ENCODE measurements around the gene FKBP9.

The FKBP9 gene

DNA sequence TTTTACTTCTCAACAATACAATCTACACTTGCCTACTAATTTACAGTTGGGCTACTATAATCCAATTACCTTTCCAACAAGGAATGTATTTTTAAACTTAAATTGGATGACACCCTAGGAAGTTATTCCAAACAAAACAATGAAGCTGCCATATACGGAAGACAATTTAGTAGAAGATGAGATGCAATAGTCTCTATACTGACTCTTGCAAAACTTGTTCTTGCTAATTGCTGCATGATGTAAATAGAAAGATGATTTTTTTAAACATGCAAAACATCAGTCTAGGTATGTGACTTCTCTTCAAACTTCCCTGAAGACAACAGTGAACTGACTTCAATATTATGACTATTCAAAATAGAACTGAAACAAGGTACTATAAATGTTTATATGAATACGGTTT, 87.7 kb downstream of the FKBP9 start:
- TF ChIP-seq, protein P1, sequence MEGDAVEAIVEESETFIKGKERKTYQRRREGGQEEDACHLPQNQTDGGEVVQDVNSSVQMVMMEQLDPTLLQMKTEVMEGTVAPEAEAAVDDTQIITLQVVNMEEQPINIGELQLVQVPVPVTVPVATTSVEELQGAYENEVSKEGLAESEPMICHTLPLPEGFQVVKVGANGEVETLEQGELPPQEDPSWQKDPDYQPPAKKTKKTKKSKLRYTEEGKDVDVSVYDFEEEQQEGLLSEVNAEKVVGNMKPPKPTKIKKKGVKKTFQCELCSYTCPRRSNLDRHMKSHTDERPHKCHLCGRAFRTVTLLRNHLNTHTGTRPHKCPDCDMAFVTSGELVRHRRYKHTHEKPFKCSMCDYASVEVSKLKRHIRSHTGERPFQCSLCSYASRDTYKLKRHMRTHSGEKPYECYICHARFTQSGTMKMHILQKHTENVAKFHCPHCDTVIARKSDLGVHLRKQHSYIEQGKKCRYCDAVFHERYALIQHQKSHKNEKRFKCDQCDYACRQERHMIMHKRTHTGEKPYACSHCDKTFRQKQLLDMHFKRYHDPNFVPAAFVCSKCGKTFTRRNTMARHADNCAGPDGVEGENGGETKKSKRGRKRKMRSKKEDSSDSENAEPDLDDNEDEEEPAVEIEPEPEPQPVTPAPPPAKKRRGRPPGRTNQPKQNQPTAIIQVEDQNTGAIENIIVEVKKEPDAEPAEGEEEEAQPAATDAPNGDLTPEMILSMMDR (IDR thresholded peaks at IDR 0.05; ENCODE audit: low read depth, low read length): no peak
- DNase-seq (ENCODE audit: extremely low read depth, low read depth): no peak

DNA sequence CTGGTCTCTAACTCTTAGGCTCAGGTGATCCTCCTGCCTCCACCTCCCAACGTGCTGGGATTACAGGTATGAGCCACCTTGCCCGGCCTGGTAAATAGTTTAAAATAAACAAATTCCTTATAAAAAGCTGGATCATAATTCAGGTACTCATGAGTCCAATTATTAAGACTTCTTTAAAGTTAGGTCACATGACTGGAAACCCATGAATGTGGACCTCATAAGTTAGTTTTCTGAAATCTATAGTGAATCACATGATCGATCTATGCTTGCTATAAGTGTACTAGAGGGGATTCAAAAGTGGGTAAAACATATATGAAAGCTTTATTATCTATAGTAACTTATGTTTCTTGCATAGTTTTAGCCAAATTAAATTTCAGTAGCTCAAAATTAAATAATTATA, 91.0 kb downstream of the FKBP9 start:
- no peak for DNase-seq (ENCODE audit: extremely low read depth, low read depth)
- TF ChIP-seq, protein P1 (IDR thresholded peaks at IDR 0.05; ENCODE audit: low read depth, low read length): no peak

DNA sequence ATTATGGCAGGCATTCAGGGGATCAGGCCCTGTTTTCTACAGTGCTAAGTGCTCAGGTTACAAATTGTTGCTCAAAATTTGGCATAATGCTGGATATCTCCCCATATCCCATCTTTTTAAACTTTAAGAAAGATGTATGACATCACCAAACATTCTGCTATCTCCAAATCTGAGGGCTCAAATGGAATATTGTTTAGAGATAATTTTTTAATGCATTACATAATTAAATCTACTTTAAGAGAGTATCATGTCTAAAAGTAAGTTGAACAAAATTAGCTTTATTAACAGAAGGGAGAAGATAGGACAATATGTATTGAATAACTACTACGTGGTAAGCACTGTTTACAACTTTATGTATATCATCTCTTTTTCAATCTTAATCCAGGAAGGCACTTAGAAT, 91.5 kb downstream of the FKBP9 start:
- TF ChIP-seq, protein P1 (IDR thresholded peaks at IDR 0.05; ENCODE audit: low read depth, low read length): no peak
- no peak for DNase-seq (ENCODE audit: extremely low read depth, low read depth)

DNA sequence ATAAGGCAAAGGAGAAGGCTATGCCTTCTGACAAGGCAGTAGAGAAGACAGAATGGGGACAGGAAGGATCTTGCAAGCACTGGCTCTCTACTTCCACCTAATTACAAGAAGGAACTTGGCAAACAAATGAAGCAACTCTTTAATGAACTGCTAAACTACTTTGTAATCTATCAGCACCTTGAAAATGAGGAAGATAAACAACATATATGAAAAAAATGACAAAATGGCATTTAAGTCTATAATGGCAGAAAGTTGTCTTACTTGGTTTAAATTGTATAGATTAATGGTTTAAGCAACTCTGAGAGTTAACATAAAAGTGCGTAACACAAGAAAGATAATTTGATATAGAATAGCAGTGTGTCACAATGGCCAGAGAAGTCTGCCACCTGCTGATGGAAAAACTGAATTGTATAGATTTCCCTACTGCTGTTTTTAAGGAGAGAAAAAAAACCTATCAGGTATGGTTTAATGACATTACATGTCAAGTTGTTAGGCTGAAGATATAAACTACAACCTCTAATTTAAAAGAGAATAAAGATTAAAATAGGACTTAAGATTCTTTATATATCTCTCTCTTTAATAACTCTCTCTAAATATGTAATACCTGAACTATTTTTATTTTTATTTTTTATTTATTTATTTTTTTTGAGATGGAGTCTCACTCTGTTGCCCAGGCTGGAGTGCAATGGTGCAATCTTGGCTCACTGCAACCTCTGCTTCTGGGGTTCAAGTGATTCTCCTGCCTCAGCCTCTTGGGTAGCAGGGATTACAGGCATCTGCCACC, 93.5 kb downstream of the FKBP9 start:
- DNase-seq (ENCODE audit: extremely low read depth, low read depth): no peak
- TF ChIP-seq, protein P1 (IDR thresholded peaks at IDR 0.05; ENCODE audit: low read depth, low read length): peak; percentile 60

DNA sequence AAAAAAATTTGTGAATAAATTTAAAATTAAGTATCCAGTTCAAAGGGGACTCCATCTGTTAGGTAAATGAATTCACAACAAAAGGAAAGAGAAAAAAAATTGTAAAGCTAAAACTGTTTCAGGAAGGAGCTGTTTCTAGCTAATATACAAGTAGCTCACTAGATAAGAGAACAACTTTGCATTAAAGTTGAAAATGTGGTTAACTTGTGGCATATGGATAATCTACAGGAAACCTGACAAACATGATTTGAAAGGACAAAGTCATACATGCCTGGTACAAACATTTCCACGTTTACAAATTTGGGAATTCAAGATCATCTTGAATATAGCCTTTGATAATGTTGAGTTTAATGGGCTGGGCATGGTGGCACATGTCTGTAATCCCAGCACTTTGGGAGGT, 96.5 kb downstream of the FKBP9 start:
- no peak for DNase-seq (ENCODE audit: extremely low read depth, low read depth)
- TF ChIP-seq, protein P1 (IDR thresholded peaks at IDR 0.05; ENCODE audit: low read depth, low read length): no peak

DNA sequence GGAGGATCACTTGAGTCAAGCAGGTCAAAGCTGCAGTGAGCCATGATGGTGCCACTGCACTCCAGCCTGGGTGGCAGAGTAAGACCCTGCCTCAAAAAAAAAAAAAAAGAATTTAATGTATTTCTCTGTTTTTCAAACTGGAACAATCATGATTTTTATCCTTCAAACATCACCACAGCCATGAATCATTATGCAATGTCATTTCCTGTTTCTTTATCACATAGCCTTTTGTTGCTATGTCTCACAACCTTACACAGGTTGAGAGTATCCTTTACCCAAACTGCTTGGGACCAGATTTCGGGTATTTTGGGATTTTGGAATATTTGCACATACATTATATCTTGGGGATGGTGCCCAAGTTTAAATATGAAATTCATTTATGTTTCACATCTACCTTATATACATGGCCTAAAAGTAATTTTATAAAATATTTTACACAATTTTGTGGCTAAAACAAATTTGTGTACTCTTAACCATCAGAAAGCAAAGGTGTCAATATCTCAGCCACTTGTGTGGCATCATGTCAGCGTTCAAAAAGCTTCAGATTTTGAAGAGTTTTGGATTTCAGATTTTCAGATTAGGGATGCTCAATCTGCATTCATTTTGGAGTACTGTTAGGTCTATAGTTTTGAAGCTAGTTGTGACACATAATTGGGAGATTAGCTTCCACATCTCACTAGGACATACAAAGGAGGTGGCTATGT, 97.2 kb downstream of the FKBP9 start:
- TF ChIP-seq, protein P1 (IDR thresholded peaks at IDR 0.05; ENCODE audit: low read depth, low read length): no peak
- no peak for DNase-seq (ENCODE audit: extremely low read depth, low read depth)

DNA sequence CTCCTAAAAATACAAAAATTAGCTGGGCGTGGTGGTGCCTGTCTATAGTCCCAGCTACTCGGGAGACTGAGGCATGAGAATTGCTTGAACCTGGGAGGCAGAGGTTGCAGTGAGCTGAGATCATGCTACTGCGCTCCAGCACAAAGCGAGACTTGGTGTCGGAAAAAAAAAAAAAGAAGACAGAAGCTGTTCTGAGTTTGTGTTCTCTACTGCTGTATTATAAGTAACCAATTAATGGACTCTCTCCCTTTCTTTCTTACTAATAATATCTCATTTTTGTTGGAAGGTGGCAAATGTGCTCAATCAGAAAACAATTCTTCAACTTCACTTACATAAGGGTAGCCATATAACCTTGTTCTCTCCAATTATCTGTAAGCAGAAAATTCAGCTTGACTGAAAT, 97.9 kb downstream of the FKBP9 start:
- TF ChIP-seq, protein P1 (IDR thresholded peaks at IDR 0.05; ENCODE audit: low read depth, low read length): no peak
- no peak for DNase-seq (ENCODE audit: extremely low read depth, low read depth)

Data from AG09319 (cell line).